K562 (cell line): ENCODE results near the gene KIF27. TPM values are rescaled to one million over a fixed set of nuclear protein-coding genes. Genes with fewer than 3 reads are reported as not detected.

ENCODE experiments used
- ATAC-seq: fragments of 200-7000 bp; cut with Tn5 transposase; 3 replicates; pipeline ENCODE4 v1.9.1; 2020; ENCODE audit warnings: moderate library complexity
- BruUV-seq: library from RNA; stranded (reverse); fragments of 400-500 nt; replicated peaks from 2 replicates; lab custom pipeline; 2021; lab: Mats Ljungman, UMichigan
- CTCF ChIA-PET: fragments of 300-600 bp; formaldehyde crosslinking; extraction: SDS; loops from one replicate; lab custom pipeline; 2021; ENCODE audit warnings: low intra/inter-chr PET ratio; lab: Yijun Ruan, JAX
- POLR2A ChIA-PET: fragments of 300-600, 350-650 bp; sonication (Branson Sonifier 250); formaldehyde crosslinking; extraction: SDS; loops from one replicate; lab custom pipeline; 2021; ENCODE audit warnings: antibody characterized with exemption, inconsistent platforms; lab: Yijun Ruan, JAX
- DNase-seq, 4 experiments: peaks; one replicate each; pipeline versions ENCODE4 v3.0.0 to v3.0.0-alpha.2; 2011 to 2018; ENCODE audit warnings: low spot score in 3 of 4, mixed read lengths in 3 of 4; ENCODE audit errors: extremely low read depth in 1 of 4
- FAIRE-seq: peaks from 2 replicates; lab custom pipeline; 2011; peaks lifted over from hg19 to GRCh38; lab: Jason Lieb, UNC
- H2AFZ ChIP-seq: 2 replicates; pipeline ENCODE4 v1.6.0; 2011; ENCODE audit warnings: low read depth, low read length, control low read depth, inconsistent platforms
- H3K27ac ChIP-seq: fragments of 200-600 bp; 3 replicates; pipeline ENCODE4 v1.8.0; 2011; ENCODE audit warnings: low read depth, mild to moderate bottlenecking, control low read depth, inconsistent platforms, low read length, moderate library complexity, mixed read lengths; ENCODE audit errors: extremely low read depth
- H3K27me3 ChIP-seq, 2 experiments: fragments of 300-600 bp in 1 of 2; 2 replicates in 1 of 2; 3 replicates in 1 of 2; pipeline versions ENCODE4 v1.6.0 to v1.8.0; 2011; ENCODE audit warnings: inconsistent platforms in 2 of 2, low read length in 2 of 2, mild to moderate bottlenecking in 1 of 2, mixed read lengths in 1 of 2, moderate library complexity in 1 of 2; ENCODE audit not compliant: control insufficient read depth in 2 of 2, insufficient read depth in 2 of 2
- H3K36me3 ChIP-seq: fragments of 300-600 bp; 3 replicates; pipeline ENCODE4 v1.8.0; 2011; ENCODE audit warnings: mild to moderate bottlenecking, low read length, inconsistent platforms; ENCODE audit not compliant: control insufficient read depth, insufficient read depth
- H3K4me1 ChIP-seq, 2 experiments: fragments of 200-600 bp in 1 of 2; replicated peaks in 1 of 2; 2 replicates in 1 of 2; 3 replicates in 1 of 2; pipeline versions ENCODE4 v1.5.1 to v1.8.0; 2011; ENCODE audit warnings: inconsistent platforms in 2 of 2, low read length in 2 of 2, mild to moderate bottlenecking in 1 of 2, mixed read lengths in 1 of 2, moderate library complexity in 1 of 2; ENCODE audit not compliant: control insufficient read depth in 2 of 2, insufficient read depth in 2 of 2
- H3K4me2 ChIP-seq: 2 replicates; pipeline ENCODE4 v1.6.1; 2011; ENCODE audit warnings: low read length, control low read depth, inconsistent platforms, mixed read lengths; ENCODE audit not compliant: insufficient read depth
- H3K4me3 ChIP-seq: fragments of 200-600 bp; sonication (generic), shearing (Covaris generic); 2 replicates; pipeline ENCODE4 v1.5.1; 2016; ENCODE audit warnings: control low read depth, inconsistent platforms
- H3K79me2 ChIP-seq: fragments of 200-600 bp; 3 replicates; pipeline ENCODE4 v1.8.0; 2011; ENCODE audit warnings: low read length, inconsistent platforms; ENCODE audit not compliant: control insufficient read depth, insufficient read depth
- H3K9ac ChIP-seq, 2 experiments: 2 replicates each; pipeline versions ENCODE4 v1.6.0 to v1.6.1; 2011; ENCODE audit warnings: low read depth in 2 of 2, low read length in 2 of 2, control low read depth in 1 of 2, inconsistent platforms in 1 of 2, mild to moderate bottlenecking in 1 of 2, mixed read lengths in 1 of 2; ENCODE audit not compliant: insufficient read depth in 1 of 2
- H3K9me1 ChIP-seq: one replicate; pipeline ENCODE4 v1.6.0; 2011; ENCODE audit warnings: inconsistent platforms, mild to moderate bottlenecking, low read length, moderate library complexity; ENCODE audit not compliant: control insufficient read depth, insufficient read depth
- H3K9me3 ChIP-seq: replicated peaks from 2 replicates; pipeline ENCODE4 v1.5.1; 2011; ENCODE audit warnings: low read depth, low read length, inconsistent platforms; ENCODE audit not compliant: control insufficient read depth, insufficient read depth
- H4K20me1 ChIP-seq: replicated peaks from 2 replicates; pipeline ENCODE4 v1.6.1; 2011; ENCODE audit warnings: low read length, inconsistent platforms, mixed read lengths; ENCODE audit not compliant: control insufficient read depth, insufficient read depth
- CBFA2T2 ChIP-seq: fragments of 450-650 bp; conservative IDR thresholded peaks from 2 replicates; pipeline ENCODE4 v1.6.1; 2017; ENCODE audit warnings: mild to moderate bottlenecking
- EGR1 ChIP-seq: fragments of 450-650 bp; conservative IDR thresholded peaks from 2 replicates; pipeline ENCODE4 v1.6.1; 2017; ENCODE audit warnings: mild to moderate bottlenecking
- PTBP1 ChIP-seq: fragments of 200-400 bp; formaldehyde crosslinking; IDR thresholded peaks from 2 replicates; pipeline ENCODE4 v1.6.1; 2017; ENCODE audit warnings: low read depth, low read length
- RAD51 ChIP-seq: fragments of 450-650 bp; IDR thresholded peaks from 2 replicates; pipeline ENCODE4 v1.7.1; 2016; ENCODE audit warnings: low read depth, mild to moderate bottlenecking, borderline replicate concordance
- TOE1 ChIP-seq, 2 experiments: fragments of 450-650 bp in 1 of 2; sonication (generic) in 1 of 2; formaldehyde crosslinking in 1 of 2; IDR thresholded peaks; 2 replicates each; pipeline versions ENCODE4 v1.7.1 to v1.8.0; 2016 to 2022; ENCODE audit warnings: borderline replicate concordance in 2 of 2, mild to moderate bottlenecking in 2 of 2, antibody characterized with exemption in 1 of 2, inconsistent platforms in 1 of 2, low read depth in 1 of 2, missing genetic modification reagents in 1 of 2, moderate library complexity in 1 of 2
- ZC3H4 ChIP-seq: sonication (generic); formaldehyde crosslinking; IDR thresholded peaks from 2 replicates; pipeline ENCODE4 v1.9.0; 2021; ENCODE audit warnings: missing genetic modification reagents, borderline replicate concordance
- WGBS: fragments of 100-300 bp; shearing (Covaris generic); methylation state at CpG from one replicate; pipeline ENCODE4 v1.1.6; 2016; ENCODE audit warnings: low coverage, mixed read lengths; ENCODE audit not compliant: insufficient coverage; ENCODE audit errors: missing lambda C conversion rate; 5-methylcytosine and 5-hydroxymethylcytosine counted together
- in situ Hi-C: fragments of 300-500 bp; cut with MboI; formaldehyde crosslinking; loops from 4 replicates; pipeline ENCODE4 v1.15.0; 2018; ENCODE audit warnings: inconsistent platforms, mixed read lengths
- intact Hi-C: fragments of 100-400 bp; cut with micrococcal nuclease; formaldehyde crosslinking; loops from 2 replicates; pipeline ENCODE4 v1.14.2; 2022
- polyA plus RNA-seq, 8 experiments: library from polyadenylated mRNA; depleted of rRNA in 4 of 8; stranded (reverse) in 5 of 8; unstranded in 3 of 8; fragments of >200 nt; fragmentation: Nextera tagmentation in 2 of 8; fragmentation: Illumina TruSeq in 1 of 8; extraction: Ambion mirVana in 2 of 8; extraction: Trizol in 1 of 8; gene quantifications; 2 replicates each; pipeline versions ENCODE4 v1.2.1 to v1.2.3, GENCODE V29; 2011 to 2014; ENCODE audit warnings: inconsistent platforms in 1 of 8, missing spikeins in 1 of 8
- total RNA-seq, 7 experiments: library from RNA; depleted of rRNA in 6 of 7; stranded (reverse); fragments of >200 nt in 6 of 7; fragmentation: Illumina TruSeq in 2 of 7; extraction: Trizol in 2 of 7; gene quantifications; 2 replicates each; pipeline versions ENCODE4 v1.2.1 to v1.2.3, GENCODE V29; 2011 to 2021; ENCODE audit warnings: low replicate concordance in 1 of 7
- TF ChIP-seq, protein P1 (sequence below): sonication (generic); formaldehyde crosslinking; IDR thresholded peaks from 2 replicates; pipeline ENCODE4 v1.5.0; 2020; ENCODE audit warnings: missing genetic modification reagents
- TF ChIP-seq, protein P2 (sequence below): fragments of 450-650 bp; formaldehyde crosslinking; IDR thresholded peaks from 2 replicates; pipeline ENCODE4 v1.4.0; 2020; ENCODE audit warnings: mild to moderate bottlenecking, mixed read lengths
- TF ChIP-seq, protein P3 (sequence below): sonication (generic); formaldehyde crosslinking; IDR thresholded peaks from 2 replicates; pipeline ENCODE4 v1.8.0; 2022; ENCODE audit warnings: mild to moderate bottlenecking, missing genetic modification reagents

Gene KIF27
- total and polyA plus RNA-seq, 9 of the 15 experiments (the other 6 are each of a cell fraction or from before 2014, with no cell fraction given): 0.32 to 2.4 (median 0.98) TPM

DNA sequence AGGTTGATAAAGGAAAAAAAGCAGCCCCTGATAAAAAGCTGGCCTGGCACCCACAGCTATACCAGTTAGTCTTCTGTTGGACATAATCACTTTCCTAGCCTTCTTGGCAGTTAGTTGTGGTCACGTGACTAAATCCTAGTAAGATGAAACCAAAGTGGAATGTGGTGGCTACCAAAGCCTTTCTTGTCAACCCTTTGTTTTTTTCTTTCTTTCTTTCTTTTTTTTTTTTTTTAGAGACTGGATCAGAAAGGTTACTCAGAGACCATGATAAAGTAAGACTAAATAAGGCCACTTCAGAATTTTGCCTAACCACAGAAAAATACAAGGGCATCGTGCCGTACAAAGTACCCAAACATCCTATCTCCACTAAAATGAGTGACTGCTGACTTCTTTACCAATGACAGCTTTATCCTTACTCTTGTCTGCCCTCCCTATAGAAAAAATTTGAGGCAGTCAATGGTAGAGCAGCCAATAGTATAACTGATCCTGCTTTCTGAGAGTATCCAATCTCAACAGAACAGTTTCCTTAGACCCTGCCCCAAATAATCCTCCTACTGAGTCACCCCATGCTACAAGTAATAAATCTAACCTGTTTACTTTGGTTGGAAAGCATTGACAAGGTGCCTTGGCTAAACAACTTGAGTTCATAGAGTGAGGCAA, 14.2 kb upstream of the KIF27 start:
- Histone ChIP-seq H3K9me3 (no peaks in the 10 kb centered on the region), H3K4me3 (no peak overlapping the region), H3K4me1 (no peaks in the 10 kb centered on the region), H2AFZ (no peak overlapping the region), H3K79me2 (no peaks in the 10 kb centered on the region)
- in situ Hi-C loops: loop anchor here (5.0 kb wide), 1 partner anchor 327 kb away; no protein-coding TSS in a partner anchor
- BruUV-seq: no TSS peak
- TF ChIP-seq, protein P1, sequence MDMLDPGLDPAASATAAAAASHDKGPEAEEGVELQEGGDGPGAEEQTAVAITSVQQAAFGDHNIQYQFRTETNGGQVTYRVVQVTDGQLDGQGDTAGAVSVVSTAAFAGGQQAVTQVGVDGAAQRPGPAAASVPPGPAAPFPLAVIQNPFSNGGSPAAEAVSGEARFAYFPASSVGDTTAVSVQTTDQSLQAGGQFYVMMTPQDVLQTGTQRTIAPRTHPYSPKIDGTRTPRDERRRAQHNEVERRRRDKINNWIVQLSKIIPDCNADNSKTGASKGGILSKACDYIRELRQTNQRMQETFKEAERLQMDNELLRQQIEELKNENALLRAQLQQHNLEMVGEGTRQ (CRISPR knock-in tag): peak; percentile 23; the same call in 1 of the 2 replicates
- TF ChIP-seq CBFA2T2 (peak; percentile 57), PTBP1 (no peak), RAD51 (peak; percentile 92), TOE1 (IDR thresholded peaks at IDR 0.05; ENCODE audit: borderline replicate concordance) (peak; percentile 86), TOE1 (CRISPR knock-in tag; IDR thresholded peaks at IDR 0.05; ENCODE audit: borderline replicate concordance, low read depth) (no peak), EGR1 (no peak), ZC3H4 (no peak)
- TF ChIP-seq, protein P2, sequence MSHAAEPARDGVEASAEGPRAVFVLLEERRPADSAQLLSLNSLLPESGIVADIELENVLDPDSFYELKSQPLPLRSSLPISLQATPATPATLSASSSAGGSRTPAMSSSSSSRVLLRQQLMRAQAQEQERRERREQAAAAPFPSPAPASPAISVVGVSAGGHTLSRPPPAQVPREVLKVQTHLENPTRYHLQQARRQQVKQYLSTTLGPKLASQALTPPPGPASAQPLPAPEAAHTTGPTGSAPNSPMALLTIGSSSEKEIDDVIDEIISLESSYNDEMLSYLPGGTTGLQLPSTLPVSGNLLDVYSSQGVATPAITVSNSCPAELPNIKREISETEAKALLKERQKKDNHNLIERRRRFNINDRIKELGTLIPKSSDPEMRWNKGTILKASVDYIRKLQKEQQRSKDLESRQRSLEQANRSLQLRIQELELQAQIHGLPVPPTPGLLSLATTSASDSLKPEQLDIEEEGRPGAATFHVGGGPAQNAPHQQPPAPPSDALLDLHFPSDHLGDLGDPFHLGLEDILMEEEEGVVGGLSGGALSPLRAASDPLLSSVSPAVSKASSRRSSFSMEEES (CRISPR knock-in tag): peak; percentile 89
- TF ChIP-seq, protein P3, sequence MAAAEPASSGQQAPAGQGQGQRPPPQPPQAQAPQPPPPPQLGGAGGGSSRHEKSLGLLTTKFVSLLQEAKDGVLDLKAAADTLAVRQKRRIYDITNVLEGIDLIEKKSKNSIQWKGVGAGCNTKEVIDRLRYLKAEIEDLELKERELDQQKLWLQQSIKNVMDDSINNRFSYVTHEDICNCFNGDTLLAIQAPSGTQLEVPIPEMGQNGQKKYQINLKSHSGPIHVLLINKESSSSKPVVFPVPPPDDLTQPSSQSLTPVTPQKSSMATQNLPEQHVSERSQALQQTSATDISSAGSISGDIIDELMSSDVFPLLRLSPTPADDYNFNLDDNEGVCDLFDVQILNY (CRISPR knock-in tag): no peak
- TF ChIP-seq, all 486 proteins: peak for 5
- Histone ChIP-seq H3K36me3 (peaks cover 23% of the 10 kb centered on the region; the same call in 1 of the 3 replicates), H3K9ac (no peak overlapping the region), H3K27ac (no peak overlapping the region), H3K27me3 (no peaks in the 10 kb centered on the region), H3K4me2 (no peak overlapping the region), H4K20me1 (no peaks in the 10 kb centered on the region), H3K9me1 (no peaks in the 10 kb centered on the region)
- ChIA-PET POLR2A (interaction anchor here (0.7 kb wide), 1 partner anchor 21 kb away, joined by 3 read pairs; a partner anchor contains a TSS), CTCF (no interaction called here)
- WGBS: 33% methylated on average over 3 of the region's 3 CpGs
- FAIRE-seq (no peak), ATAC-seq (no peak), DNase-seq (no peak)
- intact Hi-C loops: no loop called here
